ENCODE data around the gene ZNF546.

DNA sequence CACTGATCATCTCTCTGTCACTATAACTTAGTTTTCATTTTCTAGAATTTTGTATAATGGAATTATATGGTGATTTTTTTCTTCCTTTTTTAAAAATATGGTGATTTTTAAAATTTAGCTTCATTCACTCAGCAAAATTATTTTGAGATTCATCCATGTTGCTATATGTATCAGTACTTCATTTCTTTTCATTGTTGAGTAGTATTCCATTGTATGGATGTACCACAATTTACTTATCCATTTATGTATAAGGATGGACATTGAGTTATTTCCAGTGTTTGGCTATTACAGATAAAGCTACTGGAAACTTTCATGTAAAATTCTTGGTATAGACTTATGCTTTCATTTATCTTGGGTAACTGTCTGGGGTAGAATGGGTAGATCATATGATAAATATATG lies 12.8 kb downstream of the ZNF546 start:
- TF ChIP-seq, protein P1, sequence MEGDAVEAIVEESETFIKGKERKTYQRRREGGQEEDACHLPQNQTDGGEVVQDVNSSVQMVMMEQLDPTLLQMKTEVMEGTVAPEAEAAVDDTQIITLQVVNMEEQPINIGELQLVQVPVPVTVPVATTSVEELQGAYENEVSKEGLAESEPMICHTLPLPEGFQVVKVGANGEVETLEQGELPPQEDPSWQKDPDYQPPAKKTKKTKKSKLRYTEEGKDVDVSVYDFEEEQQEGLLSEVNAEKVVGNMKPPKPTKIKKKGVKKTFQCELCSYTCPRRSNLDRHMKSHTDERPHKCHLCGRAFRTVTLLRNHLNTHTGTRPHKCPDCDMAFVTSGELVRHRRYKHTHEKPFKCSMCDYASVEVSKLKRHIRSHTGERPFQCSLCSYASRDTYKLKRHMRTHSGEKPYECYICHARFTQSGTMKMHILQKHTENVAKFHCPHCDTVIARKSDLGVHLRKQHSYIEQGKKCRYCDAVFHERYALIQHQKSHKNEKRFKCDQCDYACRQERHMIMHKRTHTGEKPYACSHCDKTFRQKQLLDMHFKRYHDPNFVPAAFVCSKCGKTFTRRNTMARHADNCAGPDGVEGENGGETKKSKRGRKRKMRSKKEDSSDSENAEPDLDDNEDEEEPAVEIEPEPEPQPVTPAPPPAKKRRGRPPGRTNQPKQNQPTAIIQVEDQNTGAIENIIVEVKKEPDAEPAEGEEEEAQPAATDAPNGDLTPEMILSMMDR (IDR thresholded peaks at IDR 0.05), result no peak
- no peak for TF ChIP-seq POLR2A (IDR thresholded peaks at IDR 0.05)
